Peyer's patch (tissue), 4 donors: ENCODE measurements around the gene FUCA2. TPM values are rescaled to one million over a fixed set of nuclear protein-coding genes. Genes with fewer than 3 reads are reported as not detected.
A peak's percentile ranks its signal among the peaks of the same experiment; 100 is the strongest.

Experiments
- DNase-seq, 3 donors: peaks; one replicate each; pipeline ENCODE4 v3.0.0-alpha.2; 2017 to 2019
- H3K27ac ChIP-seq, 4 donors: fragments of 200-600 bp; sonication (generic); one replicate each; pipeline ENCODE4 v1.5.1; 2016 to 2019
- H3K27me3 ChIP-seq, 2 donors: fragments of 200-600 bp; sonication (generic); one replicate each; pipeline ENCODE4 v1.5.1; 2019
- H3K36me3 ChIP-seq, 3 donors: fragments of 200-600 bp; sonication (generic); one replicate each; pipeline ENCODE4 v1.5.1; 2016 to 2019
- H3K4me1 ChIP-seq, 4 donors: fragments of 200-600 bp; sonication (generic); one replicate each; pipeline ENCODE4 v1.5.1; 2016 to 2019
- H3K4me3 ChIP-seq, 4 donors: fragments of 200-600 bp; sonication (generic); 1 replicate in 3 of 4; 2 replicates in 1 of 4; pipeline ENCODE4 v1.5.1; 2016 to 2019; ENCODE audit warnings: mild to moderate bottlenecking in 1 of 4
- H3K9me3 ChIP-seq, 4 donors: fragments of 200-600 bp; sonication (generic); one replicate each; pipeline ENCODE4 v1.5.1; 2016 to 2019; ENCODE audit warnings: mild to moderate bottlenecking in 1 of 4
- CTCF ChIP-seq, 6 experiments: fragments of 450-650 bp in 4 of 6; fragments of 200-600 bp in 2 of 6; sonication (generic) in 1 of 6; IDR thresholded peaks; one replicate each; pipeline ENCODE4 v1.5.1; 2017 to 2019; ENCODE audit warnings: antibody characterized with exemption in 6 of 6, mild to moderate bottlenecking in 3 of 6, moderate library complexity in 1 of 6
- POLR2A ChIP-seq, 2 donors: fragments of 450-650 bp; IDR thresholded peaks; one replicate each; pipeline ENCODE4 v1.5.1; 2017; ENCODE audit warnings: antibody characterized with exemption in 2 of 2, mild to moderate bottlenecking in 2 of 2, moderate library complexity in 2 of 2
- total RNA-seq, 4 donors: library from RNA; depleted of rRNA; stranded (reverse); fragments of >200 nt; gene quantifications; one replicate each; pipeline ENCODE4 v1.1.0, GENCODE V29; 2016

Gene FUCA2
- total RNA-seq, result 10 to 100 TPM; 47.3 to 78.8 (median 54.4) TPM

- Histone ChIP-seq H3K4me1 (peaks cover 0 to 32% (median 1%) of the 10 kb centered on the region in 4 donors), H3K27ac (peak within 1 kb of the TSS; percentile 85 to 91 (median 89)), H3K27me3 (no peaks in the 10 kb centered on the region), H3K9me3 (no peaks in the 10 kb centered on the region), H3K36me3 (peaks cover 0 to 15% (median 0%) of the 10 kb centered on the region in 3 donors), H3K4me3 (peak within 1 kb of the TSS; percentile 74 to 81 (median 78))
- TF ChIP-seq POLR2A (IDR thresholded peaks at IDR 0.05) (peak; percentile 88 to 94), CTCF (IDR thresholded peaks at IDR 0.05) (peak in 1 of 6 experiments; percentile 11)
- DNase-seq, result peak; percentile 73 to 95 (median 94)
These were observed at the start of gene FUCA2 for GRCh38 chr6:143510991-143511891. Gene FUCA2 (minus strand): TSS chr6:143511720. CDS start chr6:143511634, 86 bp downstream.

GRCh38 chr6:143561105-143561704 lies 49.7 kb upstream of the FUCA2 start:
- Histone ChIP-seq H3K27me3 (no peaks in the 10 kb centered on the region), H3K9me3 (no peaks in the 10 kb centered on the region), H3K36me3 (no peaks in the 10 kb centered on the region), H3K4me1 (no peaks in the 10 kb centered on the region), H3K4me3 (no peak overlapping the region), H3K27ac (no peak overlapping the region)
- no peak for TF ChIP-seq POLR2A (IDR thresholded peaks at IDR 0.05)
- TF ChIP-seq CTCF (IDR thresholded peaks at IDR 0.05), result no peak
- no peak for DNase-seq

GRCh38 chr6:143559051-143559660 lies 47.6 kb upstream of the FUCA2 start:
- no peak for DNase-seq
- no peak overlapping the region for H3K27ac ChIP-seq
- no peaks in the 10 kb centered on the region for H3K9me3 ChIP-seq
- H3K4me3 ChIP-seq, result no peak overlapping the region
- no peak for TF ChIP-seq POLR2A (IDR thresholded peaks at IDR 0.05)
- TF ChIP-seq CTCF (IDR thresholded peaks at IDR 0.05), result no peak
- H3K27me3 ChIP-seq, result no peaks in the 10 kb centered on the region
- H3K4me1 ChIP-seq, result peaks cover 0 to 14% (median 0%) of the 10 kb centered on the region in 4 donors
- no peaks in the 10 kb centered on the region for H3K36me3 ChIP-seq

GRCh38 chr6:143556529-143556928 lies 45.0 kb upstream of the FUCA2 start:
- no peak for TF ChIP-seq CTCF (IDR thresholded peaks at IDR 0.05)
- no peak for TF ChIP-seq POLR2A (IDR thresholded peaks at IDR 0.05)
- Histone ChIP-seq H3K27ac (no peak overlapping the region), H3K9me3 (no peaks in the 10 kb centered on the region), H3K36me3 (no peaks in the 10 kb centered on the region), H3K4me3 (no peak overlapping the region), H3K4me1 (peaks cover 0 to 15% (median 0%) of the 10 kb centered on the region in 4 donors), H3K27me3 (no peaks in the 10 kb centered on the region)
- DNase-seq, result no peak

- no peaks in the 10 kb centered on the region for H3K9me3 ChIP-seq
- no peak overlapping the region for H3K27ac ChIP-seq
- no peak for DNase-seq
- TF ChIP-seq POLR2A (IDR thresholded peaks at IDR 0.05), result no peak
- no peak for TF ChIP-seq CTCF (IDR thresholded peaks at IDR 0.05)
- no peak overlapping the region for H3K4me3 ChIP-seq
- no peaks in the 10 kb centered on the region for H3K27me3 ChIP-seq
- peaks cover 0 to 15% (median 0%) of the 10 kb centered on the region in 4 donors for H3K4me1 ChIP-seq
- H3K36me3 ChIP-seq, result no peaks in the 10 kb centered on the region
These were observed 44.1 kb upstream of the FUCA2 start for GRCh38 chr6:143555582-143555981.
